UCSD-AML1 (cell line): ENCODE measurements around the gene CPLX1.
"Not testable (repeated sequence)": the region's sequence is repeated elsewhere in the genome, so short reads cannot be mapped to it uniquely, and the experiment has no call there.

ENCODE experiments used
- DNase-seq: peaks from one replicate; lab custom pipeline; 2025; ENCODE audit not compliant: unreplicated experiment; lab: John Stamatoyannopoulos, UW

CPLX1 gene

GRCh38 chr4:821181-821591 is 4.7 kb downstream of the CPLX1 start:
- no peak for DNase-seq

- DNase-seq = no peak
Measured at GRCh38 chr4:820230-821172, 5.4 kb downstream of the CPLX1 start.

GRCh38 chr4:819401-820229 is 6.3 kb downstream of the CPLX1 start:
- DNase-seq = no peak

GRCh38 chr4:818106-818921 is 7.6 kb downstream of the CPLX1 start:
- no peak for DNase-seq

GRCh38 chr4:815464-816146 is 10.3 kb downstream of the CPLX1 start:
- no peak for DNase-seq

GRCh38 chr4:814312-814850 is 11.5 kb downstream of the CPLX1 start:
- no peak for DNase-seq

GRCh38 chr4:813900-814299 is 12.0 kb downstream of the CPLX1 start:
- no peak for DNase-seq

GRCh38 chr4:808860-809570 is 16.9 kb downstream of the CPLX1 start:
- DNase-seq = no peak

- DNase-seq = no peak
Measured at GRCh38 chr4:807792-808191, 18.1 kb downstream of the CPLX1 start.

GRCh38 chr4:806979-807378 is 18.9 kb downstream of the CPLX1 start:
- not testable (repeated sequence) for DNase-seq

GRCh38 chr4:804804-805203 is 21.1 kb downstream of the CPLX1 start:
- no peak for DNase-seq

GRCh38 chr4:803884-804283 is 22.0 kb downstream of the CPLX1 start:
- no peak for DNase-seq

GRCh38 chr4:801436-802124 is 24.3 kb downstream of the CPLX1 start:
- DNase-seq = no peak

GRCh38 chr4:797066-797465 is 28.9 kb downstream of the CPLX1 start:
- DNase-seq = no peak

GRCh38 chr4:796206-796605 is 29.7 kb downstream of the CPLX1 start:
- DNase-seq = no peak

GRCh38 chr4:795726-796119 is 30.2 kb downstream of the CPLX1 start:
- no peak for DNase-seq

- no peak for DNase-seq
Measured at GRCh38 chr4:794900-795725, 30.8 kb downstream of the CPLX1 start.

- DNase-seq = no peak
Measured at GRCh38 chr4:793941-794621, 31.8 kb downstream of the CPLX1 start.
